Large intestine (tissue), 3 donors: ENCODE results near the gene ITPKB. TPM values are rescaled to one million over a fixed set of nuclear protein-coding genes. Genes with fewer than 3 reads are reported as not detected.

ENCODE experiments used
- DNase-seq, 2 donors: peaks; one replicate each; pipeline versions ENCODE4 v3.0.0 to v3.0.0-alpha.2; 2013
- H3K27ac ChIP-seq: one replicate; pipeline ENCODE4 v1.5.1; 2013; ENCODE audit warnings: low read length
- H3K27me3 ChIP-seq: 2 replicates; pipeline ENCODE4 v1.6.1; 2013; ENCODE audit warnings: low read length; ENCODE audit not compliant: control insufficient read depth, insufficient read depth
- H3K36me3 ChIP-seq: 2 replicates; pipeline ENCODE4 v1.6.1; 2013; ENCODE audit warnings: low read length; ENCODE audit not compliant: control insufficient read depth, insufficient read depth
- H3K4me1 ChIP-seq: one replicate; pipeline ENCODE4 v1.6.1; 2013; ENCODE audit warnings: low read length; ENCODE audit not compliant: control insufficient read depth, insufficient read depth
- H3K4me3 ChIP-seq: one replicate; pipeline ENCODE4 v1.5.1; 2013; ENCODE audit warnings: low read length
- H3K9me3 ChIP-seq: one replicate; pipeline ENCODE4 v1.6.1; 2013; ENCODE audit warnings: mild to moderate bottlenecking, low read depth, low read length, moderate library complexity; ENCODE audit not compliant: control insufficient read depth
- WGBS: methylation state at CpG from one replicate; pipeline ENCODE4 v1.1.5; 2013; ENCODE audit warnings: low lambda C conversion rate; ENCODE audit not compliant: insufficient coverage; 5-methylcytosine and 5-hydroxymethylcytosine counted together
- polyA plus RNA-seq: library from polyadenylated mRNA; unstranded; fragments of 120-200 nt; gene quantifications from one replicate; pipeline ENCODE4 v1.2.1, GENCODE V29; 2013

Gene ITPKB
- polyA plus RNA-seq, 1 donor = 13.0 TPM

DNA sequence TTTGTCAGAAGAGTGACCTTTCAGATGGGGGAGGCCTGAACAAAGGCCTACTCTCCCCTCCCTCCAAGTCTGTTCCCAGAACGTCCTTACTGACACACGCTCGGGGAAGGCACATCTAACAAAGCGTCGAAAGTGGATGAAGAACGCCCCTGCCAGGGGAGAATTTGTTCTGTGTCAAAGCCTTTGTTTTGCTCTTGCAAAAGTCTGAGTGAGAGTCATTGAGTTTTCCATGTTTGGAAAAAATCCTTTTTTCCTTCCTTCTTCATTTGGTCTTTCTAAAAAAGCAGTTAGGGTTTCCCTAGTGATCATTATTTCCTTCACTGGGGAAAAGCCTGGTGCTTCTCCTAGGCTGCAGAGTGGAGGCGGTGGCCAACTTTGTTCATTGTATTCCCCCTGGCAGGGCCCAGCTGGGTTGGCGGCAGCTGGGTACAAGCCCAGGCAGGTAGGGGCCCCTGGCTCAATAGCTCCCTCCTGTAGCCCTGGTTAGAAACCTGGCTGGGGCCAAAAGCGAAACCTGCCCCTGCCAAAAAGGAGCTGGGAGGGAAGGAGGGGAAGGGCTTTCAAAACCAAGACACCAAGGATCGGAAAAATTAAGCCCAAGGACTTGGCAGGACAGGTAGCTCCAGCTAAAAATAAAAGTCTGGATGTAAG, 81.1 kb downstream of the ITPKB start:
- peak overlapping the region; percentile 34 for H3K27ac ChIP-seq
- no CpG with 5 or more reads among the region's 10 CpGs for WGBS

DNA sequence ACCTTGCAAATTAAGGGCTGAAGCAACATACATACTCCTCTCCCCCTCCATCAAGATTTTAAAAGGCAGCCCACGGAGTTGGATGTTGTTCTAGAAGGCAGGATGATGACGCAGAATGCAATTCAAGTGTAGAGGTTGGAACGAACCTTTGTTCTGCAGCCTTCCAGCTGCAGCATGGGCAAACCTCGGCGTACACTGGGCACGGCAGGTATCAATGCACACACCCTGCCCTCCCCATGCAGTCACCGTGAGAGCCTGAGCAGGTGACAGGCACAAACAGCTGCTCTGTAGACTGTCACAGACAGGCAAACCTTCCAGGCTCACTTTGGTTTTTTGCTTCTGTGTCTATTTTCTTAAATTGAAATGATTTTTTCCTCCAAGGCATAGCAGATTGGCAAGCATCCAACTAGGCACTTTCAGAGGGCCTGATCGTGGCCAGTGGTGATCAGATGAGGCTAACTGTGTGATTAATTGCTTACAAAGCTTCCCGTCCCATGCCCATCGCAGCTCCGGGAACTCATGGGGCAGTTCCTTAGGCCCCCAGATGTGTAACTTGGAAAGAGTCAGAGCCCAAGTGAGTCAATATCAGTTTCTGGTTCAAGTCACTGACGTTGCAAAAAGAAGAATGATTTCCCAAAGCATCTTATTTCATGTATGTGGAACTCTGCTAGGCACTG, 82.3 kb downstream of the ITPKB start:
- Histone ChIP-seq H3K27me3 (no peaks in the 10 kb centered on the region), H3K4me1 (peaks cover 45% of the 10 kb centered on the region), H3K36me3 (no peaks in the 10 kb centered on the region), H3K27ac (peak overlapping the region; percentile 47), H3K4me3 (no peak overlapping the region), H3K9me3 (no peaks in the 10 kb centered on the region)
- DNase-seq = peak in 1 of 2 donors; percentile 66
- WGBS = no CpG with 5 or more reads among the region's 12 CpGs

More for the DNA sequence above, 81.1 kb downstream of the ITPKB start:
- H3K36me3 ChIP-seq = no peaks in the 10 kb centered on the region
- no peaks in the 10 kb centered on the region for H3K27me3 ChIP-seq
- H3K4me3 ChIP-seq = no peak overlapping the region
- no peaks in the 10 kb centered on the region for H3K9me3 ChIP-seq
- no peak for DNase-seq
- H3K4me1 ChIP-seq = peaks cover 55% of the 10 kb centered on the region

DNA sequence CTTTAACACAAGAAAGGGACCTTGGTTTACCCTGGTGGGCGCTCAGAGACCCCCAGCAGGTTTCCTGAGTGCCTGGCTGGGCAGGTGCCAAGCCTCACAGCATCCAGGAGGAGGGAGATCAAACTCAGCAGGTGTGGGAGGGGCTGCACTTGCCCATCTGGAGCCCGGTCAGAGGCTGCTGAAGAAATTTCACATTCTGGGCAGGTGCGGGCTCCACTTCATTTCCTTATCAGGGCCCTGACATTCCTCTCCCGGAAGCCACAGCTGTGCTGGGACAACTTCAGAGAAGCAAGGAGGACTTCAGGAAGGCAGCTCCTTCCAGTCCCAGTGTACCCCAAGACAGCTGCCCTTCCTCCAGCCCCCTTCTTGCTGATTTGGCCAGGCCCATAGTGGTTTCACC, 82.9 kb downstream of the ITPKB start:
- Histone ChIP-seq H3K9me3 (no peaks in the 10 kb centered on the region), H3K4me1 (peaks cover 40% of the 10 kb centered on the region), H3K27me3 (no peaks in the 10 kb centered on the region), H3K36me3 (no peaks in the 10 kb centered on the region), H3K27ac (peak overlapping the region; percentile 47), H3K4me3 (no peak overlapping the region)
- DNase-seq = peak in 1 of 2 donors; percentile 64
- no CpG with 5 or more reads among the region's 4 CpGs for WGBS

DNA sequence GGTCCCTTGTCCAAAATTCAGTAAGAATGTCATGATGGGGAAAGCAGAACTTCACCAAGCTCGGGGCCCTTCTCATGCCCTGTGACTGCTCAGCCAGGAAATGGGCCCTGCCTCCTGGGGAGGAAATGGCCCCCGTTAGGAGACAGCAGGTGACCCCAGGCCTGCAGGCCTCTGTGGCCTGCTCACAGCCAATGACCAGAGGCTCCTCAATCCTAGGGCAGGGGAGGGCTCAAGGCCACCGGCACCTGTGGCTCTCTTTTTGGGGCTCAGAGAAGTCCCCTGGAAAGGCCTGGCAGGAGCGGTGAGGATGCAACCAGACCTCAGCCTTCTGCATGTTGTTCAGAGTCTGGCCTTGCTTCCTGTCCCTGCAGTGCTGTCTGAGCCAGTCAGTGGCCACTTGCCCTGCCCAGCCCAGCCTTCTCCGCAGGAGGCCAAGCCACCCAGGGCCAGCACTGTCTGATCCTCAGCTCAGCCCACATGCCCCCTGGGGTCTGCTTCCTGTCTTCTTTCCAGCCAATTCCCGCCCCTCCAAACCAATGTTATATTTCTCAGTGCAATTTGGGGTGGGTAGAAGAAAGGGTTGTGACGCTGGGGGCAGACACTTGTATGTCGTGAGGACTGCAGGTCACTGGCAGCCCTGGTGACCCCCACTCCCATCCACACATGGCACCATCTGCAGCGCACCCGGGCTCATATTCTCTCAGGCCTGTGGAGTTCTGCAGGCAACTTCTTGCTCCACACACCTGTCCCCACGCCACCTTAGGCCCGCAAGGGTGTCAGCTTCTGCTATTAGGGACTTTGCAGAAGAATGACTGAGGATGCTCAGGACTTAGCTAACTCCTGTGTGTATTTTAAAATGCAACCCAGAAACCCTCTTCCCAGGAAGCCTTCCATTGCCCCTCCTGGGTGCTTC, 83.6 kb downstream of the ITPKB start:
- Histone ChIP-seq H3K27me3 (no peaks in the 10 kb centered on the region), H3K4me3 (no peak overlapping the region), H3K36me3 (no peaks in the 10 kb centered on the region), H3K27ac (peak overlapping the region; percentile 47), H3K4me1 (peaks cover 34% of the 10 kb centered on the region), H3K9me3 (no peaks in the 10 kb centered on the region)
- no CpG with 5 or more reads among the region's 12 CpGs for WGBS
- no peak for DNase-seq

DNA sequence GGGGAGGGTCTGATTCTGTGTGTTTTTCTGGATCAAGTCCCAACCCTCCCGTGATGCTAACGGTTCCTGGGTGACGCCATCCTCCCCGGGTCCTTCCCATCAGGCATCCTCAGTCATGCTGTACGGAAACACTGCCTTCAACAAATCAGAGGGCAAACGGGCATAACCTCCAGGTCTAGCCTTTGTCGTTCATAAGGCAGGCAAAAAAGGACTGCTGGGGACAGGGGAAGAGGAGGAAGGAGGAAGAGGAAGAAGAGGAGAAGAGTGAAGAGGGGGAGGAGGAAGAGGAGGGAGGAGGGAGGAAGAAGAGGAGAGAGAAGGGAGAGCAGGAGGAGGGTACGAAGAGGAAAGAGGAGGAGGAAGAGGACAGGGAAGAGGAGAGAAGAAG, 84.4 kb downstream of the ITPKB start:
- no peak for DNase-seq
- 75% methylated on average over 1 of the region's 8 CpGs for WGBS
- Histone ChIP-seq H3K9me3 (no peaks in the 10 kb centered on the region), H3K4me3 (no peak overlapping the region), H3K4me1 (peaks cover 31% of the 10 kb centered on the region), H3K27me3 (no peaks in the 10 kb centered on the region), H3K27ac (peak overlapping the region; percentile 53), H3K36me3 (no peaks in the 10 kb centered on the region)

DNA sequence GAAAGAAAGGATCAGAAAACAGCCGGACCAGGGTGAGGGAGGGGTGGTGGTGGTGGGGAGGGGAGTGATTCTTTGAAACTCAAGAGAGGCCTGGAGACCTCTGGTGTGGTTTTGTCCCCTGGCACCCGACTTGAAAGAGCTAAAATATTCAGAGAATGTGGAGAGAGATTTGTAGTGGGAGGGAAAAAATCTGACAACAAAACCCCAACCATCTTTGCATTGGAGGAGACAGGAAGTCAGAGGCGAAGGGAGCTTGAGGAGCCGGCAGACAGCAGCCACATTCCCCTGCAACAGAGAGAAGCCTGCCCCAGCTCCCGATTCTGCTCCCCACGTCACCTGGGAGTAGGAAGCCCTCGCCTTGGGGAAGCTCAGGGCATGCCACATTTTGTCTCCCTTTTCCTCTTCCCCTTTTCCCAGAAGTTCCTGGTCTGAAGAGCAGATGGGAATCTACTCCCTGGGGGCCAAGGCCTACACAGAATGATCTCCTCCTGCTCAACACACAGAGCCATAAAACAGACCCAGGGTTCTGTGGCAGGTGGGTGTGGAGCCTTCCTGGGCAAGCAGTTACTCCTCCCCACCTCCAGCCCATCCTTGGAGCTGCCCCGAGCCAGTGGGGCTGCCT, 84.9 kb downstream of the ITPKB start:
- H3K27ac ChIP-seq = peak overlapping the region; percentile 53
- no peaks in the 10 kb centered on the region for H3K36me3 ChIP-seq
- H3K9me3 ChIP-seq = no peaks in the 10 kb centered on the region
- no CpG with 5 or more reads among the region's 8 CpGs for WGBS
- peak in 1 of 2 donors; percentile 24 for DNase-seq
- no peaks in the 10 kb centered on the region for H3K27me3 ChIP-seq
- no peak overlapping the region for H3K4me3 ChIP-seq
- H3K4me1 ChIP-seq = peaks cover 31% of the 10 kb centered on the region

DNA sequence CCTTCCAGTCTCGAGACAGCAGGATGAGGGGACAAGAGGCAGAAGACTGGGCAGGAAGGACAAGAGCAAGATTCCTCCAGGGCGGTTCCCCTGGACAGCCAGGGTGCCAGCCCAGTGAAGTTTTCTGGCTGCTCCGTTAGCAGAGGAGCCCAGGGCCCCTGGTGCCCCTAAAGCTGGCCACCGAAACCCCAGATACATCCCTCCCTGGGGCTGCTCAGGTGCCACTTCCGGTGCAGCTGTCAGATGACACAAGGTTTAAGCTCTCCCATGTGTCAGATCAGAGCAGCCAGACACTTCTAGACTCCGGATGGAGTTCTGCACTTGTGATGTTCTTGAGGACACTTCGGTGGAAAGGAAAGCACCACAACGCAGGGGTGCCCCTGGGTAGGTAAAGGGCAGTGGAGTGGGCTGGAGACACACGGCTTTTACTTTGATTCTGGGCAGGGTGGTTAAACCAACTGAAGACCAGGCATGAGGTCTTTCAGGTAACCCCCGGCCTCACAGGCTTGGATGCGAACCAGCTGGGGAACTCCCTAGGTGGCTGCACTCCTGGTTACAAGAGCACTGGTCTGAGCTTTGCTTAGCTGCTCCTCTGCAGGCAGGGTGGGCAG, 85.7 kb downstream of the ITPKB start:
- H3K27ac ChIP-seq = peak overlapping the region; percentile 53
- H3K9me3 ChIP-seq = no peaks in the 10 kb centered on the region
- H3K4me1 ChIP-seq = peaks cover 31% of the 10 kb centered on the region
- no CpG with 5 or more reads among the region's 11 CpGs for WGBS
- no peak for DNase-seq
- peaks cover 1% of the 10 kb centered on the region for H3K36me3 ChIP-seq
- H3K27me3 ChIP-seq = no peaks in the 10 kb centered on the region
- H3K4me3 ChIP-seq = no peak overlapping the region

DNA sequence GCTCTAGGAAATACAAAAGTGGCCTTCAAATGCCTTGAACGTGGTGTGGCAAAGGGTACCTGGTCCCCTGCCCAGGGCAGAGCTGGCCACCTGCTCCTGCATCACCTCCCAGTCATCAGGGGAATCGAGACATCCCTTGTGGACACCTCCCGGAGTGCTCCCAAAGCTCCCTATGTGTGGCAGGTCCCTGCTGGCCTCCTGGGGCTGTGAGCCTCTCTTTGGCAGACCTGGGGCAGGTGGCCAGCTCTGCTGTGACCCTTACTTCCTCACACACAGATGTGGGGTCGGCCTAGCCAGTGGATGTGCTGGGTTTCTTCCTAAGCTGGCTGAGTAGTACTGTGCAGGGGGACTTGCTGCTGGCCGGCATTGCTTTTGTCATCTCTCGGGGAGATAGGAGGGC, 86.5 kb downstream of the ITPKB start:
- H3K4me1 ChIP-seq = peaks cover 28% of the 10 kb centered on the region
- H3K27ac ChIP-seq = no peak overlapping the region

DNA sequence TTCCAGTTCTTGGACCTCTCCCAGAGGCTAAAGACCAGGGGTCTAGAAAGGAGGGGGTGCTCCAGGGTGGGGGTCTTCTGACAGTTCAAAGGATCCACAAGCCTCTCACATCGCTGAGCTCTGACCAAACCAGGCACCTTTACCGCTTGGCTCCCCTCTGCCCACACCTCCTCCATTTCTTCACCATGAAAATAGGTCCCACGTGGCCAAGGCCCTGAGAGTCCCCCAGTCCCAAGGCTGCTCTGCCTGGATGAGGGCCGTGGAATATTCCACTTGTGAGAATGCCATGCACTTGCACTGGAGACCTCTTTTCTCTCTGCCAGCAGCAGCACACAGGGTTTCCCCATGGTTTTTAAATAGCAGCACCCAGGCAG, 87.4 kb downstream of the ITPKB start:
- Histone ChIP-seq H3K27me3 (no peaks in the 10 kb centered on the region), H3K9me3 (no peaks in the 10 kb centered on the region), H3K36me3 (peaks cover 18% of the 10 kb centered on the region), H3K4me1 (peaks cover 22% of the 10 kb centered on the region), H3K4me3 (no peak overlapping the region), H3K27ac (no peak overlapping the region)
- WGBS = no CpG with 5 or more reads among the region's 4 CpGs
- no peak for DNase-seq

More for the DNA sequence above, 86.5 kb downstream of the ITPKB start:
- Histone ChIP-seq H3K36me3 (peaks cover 9% of the 10 kb centered on the region), H3K27me3 (no peaks in the 10 kb centered on the region), H3K4me3 (no peak overlapping the region), H3K9me3 (no peaks in the 10 kb centered on the region)
- WGBS = no CpG with 5 or more reads among the region's 6 CpGs
- no peak for DNase-seq
